ENCODE measurements around the gene TSHZ2. TPM values are rescaled to one million over a fixed set of nuclear protein-coding genes. Genes with fewer than 3 reads are reported as not detected.
"Not testable (repeated sequence)": the region's sequence is repeated elsewhere in the genome, so short reads cannot be mapped to it uniquely, and the experiment has no call there.

TSHZ2 gene
- total RNA-seq, 1 experiment from 2014 or later = 0.07 TPM

- no peaks in the 10 kb centered on the region for H3K9me3 ChIP-seq (ENCODE audit: control insufficient read depth in 1 of 2, insufficient read depth in 1 of 2, low read depth in 1 of 2, low read length in 2 of 2)
- no peaks in the 10 kb centered on the region for H3K79me2 ChIP-seq (ENCODE audit: insufficient read depth, low read length)
- no peak overlapping the region for H3K4me2 ChIP-seq (ENCODE audit: low read length)
- no peak overlapping the region for H2AFZ ChIP-seq (ENCODE audit: low read depth, low read length, poor library complexity, severe bottlenecking)
- CTCF ChIA-PET = no interaction called here
- RAD21 ChIA-PET (ENCODE audit: low non-redundant PET in 1 of 2, low total read pairs in 2 of 2, uncharacterized antibody in 2 of 2, unreplicated experiment in 2 of 2) = no interaction called here
- H3K9me2 ChIP-seq (ENCODE audit: insufficient read depth) = no peaks in the 10 kb centered on the region
- no peaks in the 10 kb centered on the region for H3K4me1 ChIP-seq (ENCODE audit: control insufficient read depth in 1 of 2, insufficient read depth in 2 of 2, low read length in 2 of 2)
- intact Hi-C loops (cut with micrococcal nuclease) = no loop called here
- H3K27me3 ChIP-seq (ENCODE audit: insufficient read depth, low read length) = no peaks in the 10 kb centered on the region
- no peak for ATAC-seq
- no TSS peak for BruUV-seq (replicated peaks)
- DNase-seq (ENCODE audit: low read depth, low spot score) = no peak
- no peaks in the 10 kb centered on the region for H4K20me1 ChIP-seq (ENCODE audit: insufficient read depth)
- H3K4me3 ChIP-seq (replicated peaks in 1 of 2; ENCODE audit: low read depth in 1 of 2, low read length in 2 of 2) = no peak overlapping the region
- no peak overlapping the region for H3K9ac ChIP-seq (ENCODE audit: low read length)
- TF ChIP-seq CBX3 (IDR thresholded peaks at IDR 0.05; ENCODE audit: low read depth) (no peak), CEBPB (IDR thresholded peaks at IDR 0.05; ENCODE audit: low read depth) (no peak)
- POLR2A ChIA-PET = no interaction called here
- no peak overlapping the region for H3K27ac ChIP-seq (ENCODE audit: low read depth, low read length)
- H3K36me3 ChIP-seq (ENCODE audit: control insufficient read depth in 1 of 2, insufficient read depth in 2 of 2, low read length in 2 of 2) = no peaks in the 10 kb centered on the region
Observed at GRCh38 chr20:53530440-53530839, 558.3 kb downstream of the TSHZ2 start.

GRCh38 chr20:53532654-53533312 is 560.6 kb downstream of the TSHZ2 start:
- H3K4me2 ChIP-seq (ENCODE audit: low read length); H3K36me3 ChIP-seq (ENCODE audit: control insufficient read depth in 1 of 2, insufficient read depth in 2 of 2, low read length in 2 of 2); H3K4me3 ChIP-seq (replicated peaks in 1 of 2; ENCODE audit: low read depth in 1 of 2, low read length in 2 of 2); H3K27ac ChIP-seq (ENCODE audit: low read depth, low read length); POLR2A ChIA-PET; intact Hi-C loops (cut with micrococcal nuclease); DNase-seq (ENCODE audit: low read depth, low spot score); H3K9me3 ChIP-seq (ENCODE audit: control insufficient read depth in 1 of 2, insufficient read depth in 1 of 2, low read depth in 1 of 2, low read length in 2 of 2); CTCF ChIA-PET; H2AFZ ChIP-seq (ENCODE audit: low read depth, low read length, poor library complexity, severe bottlenecking); H4K20me1 ChIP-seq (ENCODE audit: insufficient read depth); H3K79me2 ChIP-seq (ENCODE audit: insufficient read depth, low read length); BruUV-seq (replicated peaks); H3K27me3 ChIP-seq (ENCODE audit: insufficient read depth, low read length); H3K4me1 ChIP-seq (ENCODE audit: control insufficient read depth in 1 of 2, insufficient read depth in 2 of 2, low read length in 2 of 2); ATAC-seq; H3K9me2 ChIP-seq (ENCODE audit: insufficient read depth); H3K9ac ChIP-seq (ENCODE audit: low read length): not testable (repeated sequence)
- RAD21 ChIA-PET (ENCODE audit: low non-redundant PET in 1 of 2, low total read pairs in 2 of 2, uncharacterized antibody in 2 of 2, unreplicated experiment in 2 of 2) = interaction anchor here in 1 of 2 experiments (0.7 kb wide), 1 partner anchor 1220 kb away, joined by 3 read pairs; no protein-coding TSS in a partner anchor

- no peaks in the 10 kb centered on the region for H4K20me1 ChIP-seq (ENCODE audit: insufficient read depth)
- ATAC-seq = no peak
- ChIA-PET POLR2A (no interaction called here), RAD21 (ENCODE audit: low non-redundant PET in 1 of 2, low total read pairs in 2 of 2, uncharacterized antibody in 2 of 2, unreplicated experiment in 2 of 2) (no interaction called here), CTCF (no interaction called here)
- no peak overlapping the region for H2AFZ ChIP-seq (ENCODE audit: low read depth, low read length, poor library complexity, severe bottlenecking)
- no peak overlapping the region for H3K27ac ChIP-seq (ENCODE audit: low read depth, low read length)
- no TSS peak for BruUV-seq (replicated peaks)
- no peak overlapping the region for H3K4me2 ChIP-seq (ENCODE audit: low read length)
- H3K36me3 ChIP-seq (ENCODE audit: control insufficient read depth in 1 of 2, insufficient read depth in 2 of 2, low read length in 2 of 2) = no peaks in the 10 kb centered on the region
- no peak for DNase-seq (ENCODE audit: low read depth, low spot score)
- H3K79me2 ChIP-seq (ENCODE audit: insufficient read depth, low read length) = no peaks in the 10 kb centered on the region
- H3K4me1 ChIP-seq (ENCODE audit: control insufficient read depth in 1 of 2, insufficient read depth in 2 of 2, low read length in 2 of 2) = no peaks in the 10 kb centered on the region
- H3K4me3 ChIP-seq (replicated peaks in 1 of 2; ENCODE audit: low read depth in 1 of 2, low read length in 2 of 2) = no peak overlapping the region
- intact Hi-C loops (cut with micrococcal nuclease) = no loop called here
- no peaks in the 10 kb centered on the region for H3K9me2 ChIP-seq (ENCODE audit: insufficient read depth)
- no peak overlapping the region for H3K9ac ChIP-seq (ENCODE audit: low read length)
- no peaks in the 10 kb centered on the region for H3K9me3 ChIP-seq (ENCODE audit: control insufficient read depth in 1 of 2, insufficient read depth in 1 of 2, low read depth in 1 of 2, low read length in 2 of 2)
- no peaks in the 10 kb centered on the region for H3K27me3 ChIP-seq (ENCODE audit: insufficient read depth, low read length)
- TF ChIP-seq EGR1 (IDR thresholded peaks at IDR 0.05; ENCODE audit: low read depth) (no peak), SRF (IDR thresholded peaks at IDR 0.05; ENCODE audit: low read depth) (no peak), EZH2 (IDR thresholded peaks at IDR 0.05) (no peak), ATF3 (IDR thresholded peaks at IDR 0.05) (no peak), POLR2AphosphoS5 (IDR thresholded peaks at IDR 0.05; ENCODE audit: low read depth, low read length) (no peak), TCF7L2 (IDR thresholded peaks at IDR 0.05; ENCODE audit: borderline replicate concordance, extremely low read depth, insufficient read depth, insufficient read length) (no peak), MAX (IDR thresholded peaks at IDR 0.05) (no peak), JUND (IDR thresholded peaks at IDR 0.05) (no peak), ZFX (IDR thresholded peaks at IDR 0.05) (no peak), SIN3A (IDR thresholded peaks at IDR 0.05; ENCODE audit: low read depth) (no peak), FOSL1 (IDR thresholded peaks at IDR 0.05; ENCODE audit: low read depth) (no peak)
Observed at GRCh38 chr20:53533500-53533899, 561.3 kb downstream of the TSHZ2 start.

Measured in HCT116 (cell line).